Colonic mucosa (tissue), 4 donors: ENCODE measurements around the gene ADGRL3. TPM values are rescaled to one million over a fixed set of nuclear protein-coding genes. Genes with fewer than 3 reads are reported as not detected.

Experiments
- DNase-seq: peaks from one replicate; pipeline ENCODE4 v3.0.0-alpha.2; 2020
- H3K27ac ChIP-seq: fragments of 200-600 bp; one replicate; pipeline ENCODE4 v1.8.0; 2021
- H3K27me3 ChIP-seq: fragments of 200-600 bp; one replicate; pipeline ENCODE4 v1.8.0; 2021
- H3K36me3 ChIP-seq: fragments of 200-600 bp; one replicate; pipeline ENCODE4 v1.8.0; 2021
- H3K4me1 ChIP-seq: fragments of 200-600 bp; one replicate; pipeline ENCODE4 v1.8.0; 2021; ENCODE audit warnings: mild to moderate bottlenecking
- H3K4me3 ChIP-seq: fragments of 200-600 bp; one replicate; pipeline ENCODE4 v1.8.0; 2021
- H3K9ac ChIP-seq, 2 donors: one replicate each; pipeline ENCODE4 v1.7.0; 2013; ENCODE audit warnings: control low read depth in 2 of 2, low read depth in 2 of 2, low read length in 2 of 2
- H3K9me3 ChIP-seq: fragments of 200-600 bp; one replicate; pipeline ENCODE4 v1.8.0; 2021
- CTCF ChIP-seq: fragments of 200-600 bp; IDR thresholded peaks from one replicate; pipeline ENCODE4 v1.8.0; 2022; ENCODE audit warnings: antibody characterized with exemption, mild to moderate bottlenecking
- intact Hi-C: fragments of 100-400 bp; cut with DNase I; formaldehyde crosslinking; loops from one replicate; pipeline ENCODE4 v1.14.1; 2022
- total RNA-seq, 2 donors: library from RNA; stranded (reverse); fragmentation: NEBNext Ultra II Directional in 1 of 2; extraction: Animal tissue kit (Norgen Biotek cat#: 25700) in 1 of 2; gene quantifications; one replicate each; pipeline ENCODE4 v1.2.1, GENCODE V29; 2021
- donor health status: healthy.
- donor health status: DM: no; HTN: no; CAD: no.
- donor health status: DM: no; HTN: no; CAD: no.

The ADGRL3 gene
- total RNA-seq, 2 donors from 2014 or later, result 4.1 to 4.4 TPM

GRCh38 chr4:61401771-61402170, 201.6 kb downstream of the ADGRL3 start:
- Histone ChIP-seq H3K4me1 (no peaks in the 10 kb centered on the region), H3K27ac (no peak overlapping the region), H3K36me3 (no peaks in the 10 kb centered on the region), H3K27me3 (no peaks in the 10 kb centered on the region), H3K4me3 (no peak overlapping the region), H3K9ac (no peak overlapping the region), H3K9me3 (no peaks in the 10 kb centered on the region)
- intact Hi-C loops, result no loop called here
- TF ChIP-seq CTCF, result no peak
- DNase-seq, result no peak

GRCh38 chr4:61405307-61405706, 205.2 kb downstream of the ADGRL3 start:
- DNase-seq, result no peak
- no peak for TF ChIP-seq CTCF

GRCh38 chr4:61406677-61407076, 206.6 kb downstream of the ADGRL3 start:
- no peaks in the 10 kb centered on the region for H3K27me3 ChIP-seq
- DNase-seq, result no peak
- no peak for TF ChIP-seq CTCF
- H3K9me3 ChIP-seq, result no peaks in the 10 kb centered on the region
- no peak overlapping the region for H3K27ac ChIP-seq
- no peaks in the 10 kb centered on the region for H3K4me1 ChIP-seq
- no peaks in the 10 kb centered on the region for H3K36me3 ChIP-seq
- no peak overlapping the region for H3K9ac ChIP-seq
- H3K4me3 ChIP-seq, result no peak overlapping the region
- intact Hi-C loops, result no loop called here

More at GRCh38 chr4:61405307-61405706, 205.2 kb downstream of the ADGRL3 start:
- H3K9me3 ChIP-seq, result no peaks in the 10 kb centered on the region
- no peaks in the 10 kb centered on the region for H3K36me3 ChIP-seq
- no peaks in the 10 kb centered on the region for H3K4me1 ChIP-seq
- no peak overlapping the region for H3K4me3 ChIP-seq
- H3K27ac ChIP-seq, result no peak overlapping the region
- intact Hi-C loops, result no loop called here
- H3K9ac ChIP-seq, result no peak overlapping the region
- no peaks in the 10 kb centered on the region for H3K27me3 ChIP-seq

- H3K27ac ChIP-seq, result no peak overlapping the region
- DNase-seq, result no peak
- intact Hi-C loops, result no loop called here
These were observed 207.8 kb downstream of the ADGRL3 start for GRCh38 chr4:61407642-61408618.

GRCh38 chr4:61408861-61409260, 208.7 kb downstream of the ADGRL3 start:
- Histone ChIP-seq H3K27ac (no peak overlapping the region), H3K4me3 (no peak overlapping the region), H3K27me3 (no peaks in the 10 kb centered on the region), H3K9ac (no peak overlapping the region), H3K9me3 (no peaks in the 10 kb centered on the region), H3K36me3 (no peaks in the 10 kb centered on the region), H3K4me1 (no peaks in the 10 kb centered on the region)
- no peak for TF ChIP-seq CTCF
- no peak for DNase-seq
- intact Hi-C loops, result no loop called here

More at GRCh38 chr4:61407642-61408618, 207.8 kb downstream of the ADGRL3 start:
- Histone ChIP-seq H3K9ac (no peak overlapping the region), H3K27me3 (no peaks in the 10 kb centered on the region), H3K4me3 (no peak overlapping the region), H3K9me3 (no peaks in the 10 kb centered on the region), H3K4me1 (no peaks in the 10 kb centered on the region), H3K36me3 (no peaks in the 10 kb centered on the region)
- TF ChIP-seq CTCF, result no peak
